A549 (cell line): ENCODE data around the gene TMCO2. TPM values are rescaled to one million over a fixed set of nuclear protein-coding genes. Genes with fewer than 3 reads are reported as not detected.

Experiments used
- ATAC-seq, 2 experiments: fragments of 200-7000 bp in 1 of 2; fragments of >200 bp in 1 of 2; cut with Nextera tagmentation in 1 of 2; cut with Tn5 transposase in 1 of 2; 3 replicates each; pipeline versions ENCODE4 v1.8.0 to v1.9.1; 2018 to 2020; ENCODE audit warnings: mild to moderate bottlenecking in 1 of 2, moderate library complexity in 1 of 2
- CTCF ChIA-PET: fragments of 300-600 bp; sonication (Branson Sonifier 250); formaldehyde crosslinking; extraction: SDS; loops from one replicate; lab custom pipeline; 2021; ENCODE audit warnings: antibody characterized with exemption, inconsistent platforms; lab: Yijun Ruan, JAX
- POLR2A ChIA-PET: fragments of 350-600 bp; formaldehyde crosslinking; extraction: SDS; loops from one replicate; lab custom pipeline; 2021; ENCODE audit warnings: antibody characterized with exemption, inconsistent platforms; lab: Yijun Ruan, JAX
- DNase-seq, 2 experiments: peaks; one replicate each; pipeline versions ENCODE4 v3.0.0 to v3.0.0-alpha.2; 2011 to 2016; ENCODE audit warnings: low read depth in 1 of 2, low spot score in 1 of 2
- FAIRE-seq: peaks from 2 replicates; lab custom pipeline; 2011; peaks lifted over from hg19 to GRCh38; lab: Jason Lieb, UNC
- H3K27ac ChIP-seq, 2 experiments: fragments of >200 bp; sonication (Bioruptor Twin); formaldehyde crosslinking; 3 replicates each; pipeline ENCODE4 v1.5.1; 2016 to 2017
- H3K4me1 ChIP-seq: fragments of >200 bp; sonication (Bioruptor Twin); formaldehyde crosslinking; 3 replicates; pipeline ENCODE4 v1.6.1; 2016
- H3K4me2 ChIP-seq: fragments of >200 bp; sonication (Bioruptor Twin); formaldehyde crosslinking; 3 replicates; pipeline ENCODE4 v1.6.1; 2016
- H3K4me3 ChIP-seq: fragments of >200 bp; sonication (Bioruptor Twin); formaldehyde crosslinking; 3 replicates; pipeline ENCODE4 v1.5.1; 2016
- H3K9me3 ChIP-seq: fragments of >200 bp; sonication (Bioruptor Twin); formaldehyde crosslinking; 3 replicates; pipeline ENCODE4 v1.6.1; 2016
- CBX8 ChIP-seq: fragments of 200-600 bp; sonication (generic); IDR thresholded peaks from 2 replicates; pipeline ENCODE4 v1.6.1; 2016
- E2F6 ChIP-seq: IDR thresholded peaks from 2 replicates; pipeline ENCODE4 v1.6.1; 2012; ENCODE audit warnings: low read depth, borderline replicate concordance
- EP300 ChIP-seq, 2 experiments: fragments of >200 bp; sonication (Bioruptor Twin); formaldehyde crosslinking; IDR thresholded peaks; 2 replicates in 1 of 2; 3 replicates in 1 of 2; pipeline ENCODE4 v1.6.1; 2016 to 2017
- FOSB ChIP-seq: fragments of 250-450 bp; sonication (Bioruptor Pico); IDR thresholded peaks from 2 replicates; pipeline ENCODE4 v1.5.0; 2020; ENCODE audit warnings: mild to moderate bottlenecking, moderate library complexity
- FOSL2 ChIP-seq, 2 experiments: fragments of 450-650 bp in 1 of 2; fragments of >200 bp in 1 of 2; sonication (Bioruptor Twin) in 1 of 2; formaldehyde crosslinking; IDR thresholded peaks; 2 replicates each; pipeline versions ENCODE4 v1.5.0 to v1.6.1; 2016 to 2020; ENCODE audit warnings: mild to moderate bottlenecking in 1 of 2, moderate library complexity in 1 of 2
- GATA3 ChIP-seq: IDR thresholded peaks from 2 replicates; pipeline ENCODE4 v1.6.1; 2012; ENCODE audit warnings: borderline replicate concordance
- HDAC2 ChIP-seq: fragments of 200-600 bp; sonication (generic); IDR thresholded peaks from 2 replicates; pipeline ENCODE4 v1.6.1; 2016
- HEYL ChIP-seq: fragments of 250-450 bp; sonication (Bioruptor Pico); IDR thresholded peaks from 2 replicates; pipeline ENCODE4 v1.8.0; 2021; ENCODE audit warnings: mild to moderate bottlenecking, moderate library complexity
- HMGXB4 ChIP-seq: fragments of 250-450 bp; sonication (Bioruptor Pico); IDR thresholded peaks from 2 replicates; pipeline ENCODE4 v1.5.0; 2021; ENCODE audit warnings: mild to moderate bottlenecking, moderate library complexity, borderline replicate concordance
- HOXA7 ChIP-seq: fragments of 250-450 bp; sonication (Bioruptor Pico); IDR thresholded peaks from 2 replicates; pipeline ENCODE4 v1.5.0; 2020; ENCODE audit warnings: mild to moderate bottlenecking, moderate library complexity
- JUNB ChIP-seq: fragments of >200 bp; sonication (Bioruptor Twin); formaldehyde crosslinking; IDR thresholded peaks from 2 replicates; pipeline ENCODE4 v1.6.1; 2016
- MAZ ChIP-seq: fragments of 150-350 bp; IDR thresholded peaks from 2 replicates; pipeline ENCODE4 v1.6.1; 2014; ENCODE audit warnings: antibody characterized with exemption, low read depth, low read length, borderline replicate concordance
- PBX3 ChIP-seq: IDR thresholded peaks from 2 replicates; pipeline ENCODE4 v1.6.1; 2012
- PHF8 ChIP-seq: fragments of 200-600 bp; sonication (generic); IDR thresholded peaks from 2 replicates; pipeline ENCODE4 v1.6.1; 2016; ENCODE audit warnings: low read depth, mild to moderate bottlenecking, antibody characterized with exemption, moderate library complexity, borderline replicate concordance
- POLR2A ChIP-seq: IDR thresholded peaks from 2 replicates; pipeline ENCODE4 v1.6.1; 2012; ENCODE audit warnings: mild to moderate bottlenecking, low read length
- POLR2AphosphoS2 ChIP-seq: conservative IDR thresholded peaks from 2 replicates; pipeline ENCODE4 v1.6.1; 2012; ENCODE audit warnings: low read length, improper control_type of control experiment, inconsistent platforms
- RAD21 ChIP-seq, 2 experiments: fragments of >200 bp in 1 of 2; sonication (Bioruptor Twin) in 1 of 2; formaldehyde crosslinking in 1 of 2; IDR thresholded peaks in 1 of 2; conservative IDR thresholded peaks in 1 of 2; 2 replicates in 1 of 2; 3 replicates in 1 of 2; pipeline ENCODE4 v1.6.1; 2012 to 2018; ENCODE audit warnings: inconsistent platforms in 1 of 2
- REST ChIP-seq: fragments of 200-600 bp; sonication (generic); IDR thresholded peaks from 2 replicates; pipeline ENCODE4 v1.6.1; 2016; ENCODE audit warnings: antibody characterized with exemption, mild to moderate bottlenecking, moderate library complexity
- RFX5 ChIP-seq: fragments of 450-650 bp; IDR thresholded peaks from 2 replicates; pipeline ENCODE4 v1.7.1; 2014; ENCODE audit warnings: antibody characterized with exemption, mild to moderate bottlenecking, moderate library complexity
- TFCP2L1 ChIP-seq: fragments of 250-450 bp; sonication (Bioruptor Pico); IDR thresholded peaks from 2 replicates; pipeline ENCODE4 v1.5.0; 2021; ENCODE audit warnings: mild to moderate bottlenecking
- TP53 ChIP-seq: fragments of 250-450 bp; sonication (Bioruptor Pico); IDR thresholded peaks from 2 replicates; pipeline ENCODE4 v1.5.0; 2021; ENCODE audit warnings: mild to moderate bottlenecking, moderate library complexity
- WGBS: methylation state at CpG from one replicate; pipeline ENCODE4 v1.1.6; 2017; ENCODE audit errors: missing lambda C conversion rate; 5-methylcytosine and 5-hydroxymethylcytosine counted together
- polyA plus RNA-seq, 4 experiments: library from polyadenylated mRNA; depleted of rRNA in 3 of 4; stranded (reverse); fragments of >200 nt; fragmentation: RNase III in 1 of 4; extraction: RNeasy Plus Mini Kit Qiagen cat#74134 plus additional on column Dnase treatment in 1 of 4; gene quantifications; 2 replicates in 3 of 4; 3 replicates in 1 of 4; pipeline ENCODE4 v1.2.3, GENCODE V29; 2011 to 2017

Gene TMCO2
- polyA plus RNA-seq, 2 of the 4 experiments (the other 2 are of a cell fraction) = not detected

- WGBS = 97% methylated on average over 3 of the region's 3 CpGs
These were observed 28.4 kb downstream of the TMCO2 start for GRCh38 chr1:40276122-40276521.

GRCh38 chr1:40281853-40282252, 34.1 kb downstream of the TMCO2 start:
- Histone ChIP-seq H3K4me2 (no peak overlapping the region), H3K4me3 (no peak overlapping the region), H3K4me1 (no peaks in the 10 kb centered on the region), H3K9me3 (no peaks in the 10 kb centered on the region), H3K27ac (no peak overlapping the region)
- WGBS = 46% methylated on average over 2 of the region's 2 CpGs
- no peak for DNase-seq
- POLR2A ChIA-PET = no interaction called here
- no peak for FAIRE-seq
- TF ChIP-seq E2F6 = no peak
- TF ChIP-seq HMGXB4 (CRISPR knock-in tag) = no peak
- no peak for TF ChIP-seq HDAC2
- no peak for TF ChIP-seq PHF8
- no peak for TF ChIP-seq CBX8
- no peak for TF ChIP-seq REST
- no peak for TF ChIP-seq MAZ
- TF ChIP-seq RFX5 = no peak
- TF ChIP-seq POLR2A = no peak
- TF ChIP-seq FOSL2 (IDR thresholded peaks at IDR 0.05) = no peak
- TF ChIP-seq FOSL2 (CRISPR knock-in tag; IDR thresholded peaks at IDR 0.05) = no peak
- no peak for TF ChIP-seq HEYL
- no peak for TF ChIP-seq POLR2AphosphoS2
- no peak for TF ChIP-seq TP53 (CRISPR knock-in tag)
- TF ChIP-seq HOXA7 = no peak
- TF ChIP-seq FOSB (CRISPR knock-in tag) = no peak
- TF ChIP-seq RAD21 (conservative IDR thresholded peaks at IDR 0.05 in 1 of 2, IDR thresholded peaks at IDR 0.05 in 1 of 2) = no peak
- no peak for TF ChIP-seq PBX3
- no peak for TF ChIP-seq GATA3
- no peak for TF ChIP-seq JUNB
- ATAC-seq = no peak
- CTCF ChIA-PET = interaction anchor here (0.6 to 2.4 kb wide), 5 partner anchors 9 to 137 kb away, joined by 3 to 9 read pairs (median 4); partner anchors contain the start of gene COL9A2

More at GRCh38 chr1:40276122-40276521, 28.4 kb downstream of the TMCO2 start:
- H3K27ac ChIP-seq = no peak overlapping the region
- no peak overlapping the region for H3K4me3 ChIP-seq
- TF ChIP-seq TFCP2L1 (CRISPR knock-in tag) = no peak
- no peak for TF ChIP-seq EP300 (IDR thresholded peaks at IDR 0.05)
- no peak for TF ChIP-seq GATA3
- no peak for TF ChIP-seq PBX3
- no peak for TF ChIP-seq FOSL2 (IDR thresholded peaks at IDR 0.05)
- TF ChIP-seq FOSL2 (CRISPR knock-in tag; IDR thresholded peaks at IDR 0.05) = no peak
- no peak for TF ChIP-seq PHF8
- TF ChIP-seq, all 56 proteins: peak for 0
- no peak for DNase-seq
- ChIA-PET POLR2A (no interaction called here), CTCF (no interaction called here)
- no peak for FAIRE-seq
- Histone ChIP-seq H3K4me1 (no peaks in the 10 kb centered on the region), H3K4me2 (no peak overlapping the region), H3K9me3 (no peaks in the 10 kb centered on the region)
- ATAC-seq = no peak
